ENCODE results near the gene NOC4L.

Gene NOC4L

DNA sequence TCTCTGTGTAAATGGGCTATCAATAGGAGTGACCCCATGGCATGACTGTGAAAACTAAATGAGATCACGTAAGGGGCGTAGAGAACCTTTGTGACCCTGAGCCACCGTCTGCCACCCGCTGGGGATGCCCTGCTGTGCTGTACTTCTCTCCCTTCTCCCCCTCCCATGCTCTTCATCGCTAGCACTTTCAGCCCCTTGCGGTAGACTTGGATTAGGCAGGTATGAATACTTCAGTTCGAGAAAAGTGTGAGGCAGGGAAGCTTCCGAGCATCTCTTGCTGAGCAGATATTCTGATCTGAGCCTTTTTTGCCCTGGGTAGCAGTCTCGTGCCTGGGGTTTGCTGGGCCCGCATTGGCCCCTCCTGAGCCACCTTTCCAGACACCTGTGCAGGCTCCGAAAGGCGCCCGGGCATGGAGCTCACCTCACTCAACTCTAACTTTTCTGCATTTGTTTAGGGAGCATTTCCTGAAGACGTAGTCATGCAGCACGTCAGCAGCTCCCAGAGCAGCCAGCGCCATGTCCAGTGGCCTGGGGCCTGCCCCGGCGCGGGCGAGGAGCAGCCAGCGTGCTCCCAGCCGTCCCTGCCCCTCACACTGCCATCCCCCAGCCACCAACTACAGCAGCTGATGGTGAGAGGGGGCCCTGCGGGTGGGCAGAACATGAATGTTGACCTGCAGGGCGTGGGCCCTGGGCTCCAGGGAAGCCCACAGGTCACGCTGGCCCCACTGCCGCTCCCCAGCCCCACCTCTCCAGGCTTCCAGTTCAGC, 40.5 kb upstream of the NOC4L start:
- DNase-seq (ENCODE audit: low read depth, low spot score) = no peak
- CTCF ChIA-PET = no interaction called here
- POLR2A ChIA-PET = no interaction called here
- TF ChIP-seq, protein P1, sequence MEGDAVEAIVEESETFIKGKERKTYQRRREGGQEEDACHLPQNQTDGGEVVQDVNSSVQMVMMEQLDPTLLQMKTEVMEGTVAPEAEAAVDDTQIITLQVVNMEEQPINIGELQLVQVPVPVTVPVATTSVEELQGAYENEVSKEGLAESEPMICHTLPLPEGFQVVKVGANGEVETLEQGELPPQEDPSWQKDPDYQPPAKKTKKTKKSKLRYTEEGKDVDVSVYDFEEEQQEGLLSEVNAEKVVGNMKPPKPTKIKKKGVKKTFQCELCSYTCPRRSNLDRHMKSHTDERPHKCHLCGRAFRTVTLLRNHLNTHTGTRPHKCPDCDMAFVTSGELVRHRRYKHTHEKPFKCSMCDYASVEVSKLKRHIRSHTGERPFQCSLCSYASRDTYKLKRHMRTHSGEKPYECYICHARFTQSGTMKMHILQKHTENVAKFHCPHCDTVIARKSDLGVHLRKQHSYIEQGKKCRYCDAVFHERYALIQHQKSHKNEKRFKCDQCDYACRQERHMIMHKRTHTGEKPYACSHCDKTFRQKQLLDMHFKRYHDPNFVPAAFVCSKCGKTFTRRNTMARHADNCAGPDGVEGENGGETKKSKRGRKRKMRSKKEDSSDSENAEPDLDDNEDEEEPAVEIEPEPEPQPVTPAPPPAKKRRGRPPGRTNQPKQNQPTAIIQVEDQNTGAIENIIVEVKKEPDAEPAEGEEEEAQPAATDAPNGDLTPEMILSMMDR (IDR thresholded peaks at IDR 0.05; ENCODE audit: insufficient read depth, low read length, missing control alignments) = no peak
- H3K4me3 ChIP-seq (ENCODE audit: low read depth, low read length) = no peak overlapping the region

DNA sequence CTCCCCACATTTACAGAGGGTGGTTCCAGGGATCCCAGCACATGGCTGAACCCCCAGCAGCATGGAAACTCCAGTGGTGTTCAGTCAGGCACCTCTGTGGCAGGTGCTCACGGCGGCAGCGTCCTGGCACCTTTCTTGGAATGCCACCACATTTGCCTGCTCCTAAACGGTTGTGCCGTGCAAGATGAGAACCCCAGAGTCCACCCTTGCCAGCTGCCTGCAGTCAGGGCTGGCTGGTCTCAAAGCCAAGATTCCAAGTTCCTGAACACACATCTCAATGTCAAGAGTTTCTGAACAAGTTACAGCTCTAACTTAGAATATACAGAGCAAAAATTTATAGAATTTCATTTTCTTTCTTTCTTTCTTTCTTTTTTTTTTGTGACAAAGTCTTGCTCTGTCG, 38.8 kb upstream of the NOC4L start:
- ChIA-PET POLR2A (no interaction called here), CTCF (no interaction called here)
- no peak for DNase-seq (ENCODE audit: low read depth, low spot score)
- TF ChIP-seq, protein P1 (IDR thresholded peaks at IDR 0.05; ENCODE audit: insufficient read depth, low read length, missing control alignments) = no peak
- H3K4me3 ChIP-seq (ENCODE audit: low read depth, low read length) = no peak overlapping the region

DNA sequence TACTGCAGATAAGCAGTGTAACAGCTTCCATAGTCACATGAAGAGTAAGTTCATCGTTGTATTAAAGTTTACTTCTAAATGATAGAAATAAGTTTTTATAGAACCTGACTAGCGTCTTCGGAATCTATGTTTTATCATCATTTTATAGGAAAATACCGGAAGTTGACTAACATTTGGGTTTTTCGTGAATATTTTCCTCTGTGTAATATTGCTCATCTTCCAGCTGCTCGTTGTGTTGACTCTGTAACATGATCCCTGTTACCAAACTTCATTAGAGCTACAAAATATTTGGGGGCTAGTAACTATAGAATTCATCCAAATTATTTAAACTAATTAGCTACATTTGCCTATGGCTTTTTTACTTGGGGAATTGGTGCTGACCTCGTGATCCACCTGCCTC, 37.3 kb upstream of the NOC4L start:
- no peak overlapping the region for H3K4me3 ChIP-seq (ENCODE audit: low read depth, low read length)
- no peak for DNase-seq (ENCODE audit: low read depth, low spot score)
- TF ChIP-seq, protein P1 (IDR thresholded peaks at IDR 0.05; ENCODE audit: insufficient read depth, low read length, missing control alignments) = no peak
- ChIA-PET POLR2A (no interaction called here), CTCF (interaction anchor here (1.8 kb wide), 1 partner anchor 47 kb away, joined by 5 read pairs; no protein-coding TSS in a partner anchor)

DNA sequence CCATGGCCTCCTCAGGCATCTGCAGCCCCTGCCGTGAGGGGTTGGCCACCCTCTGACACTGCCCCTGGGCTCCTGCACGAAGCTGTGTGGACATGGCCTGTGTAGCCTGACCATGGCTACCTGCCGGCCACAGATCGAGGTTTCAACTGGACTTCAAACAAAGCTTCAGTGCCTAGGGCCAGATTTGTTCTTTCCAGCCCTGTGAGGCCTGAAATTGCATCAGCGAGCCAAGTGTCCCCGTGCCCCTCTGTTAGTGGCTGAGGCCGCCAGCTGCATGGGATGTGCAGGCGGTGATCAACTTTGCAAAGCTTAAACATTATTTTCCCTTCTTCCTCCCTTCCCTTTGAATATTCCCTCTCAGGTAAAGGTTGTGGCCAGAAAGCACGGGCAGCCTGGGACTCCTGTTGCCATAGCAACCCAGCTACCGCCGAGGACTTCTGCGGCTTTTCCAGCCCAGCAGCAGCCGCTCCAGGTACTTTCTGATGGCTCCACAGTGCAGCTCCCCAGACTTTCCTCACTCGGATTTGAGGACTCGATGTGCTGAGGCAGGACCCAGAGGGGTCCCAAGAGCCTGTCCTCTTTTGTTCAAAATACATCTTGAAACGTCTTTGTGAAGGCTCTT, 35.9 kb upstream of the NOC4L start:
- ChIA-PET POLR2A (no interaction called here), CTCF (interaction anchor here (0.9 to 1.8 kb wide), 3 partner anchors 15 to 45 kb away, joined by 3 to 5 read pairs (median 4); no protein-coding TSS in a partner anchor)
- H3K4me3 ChIP-seq (ENCODE audit: low read depth, low read length) = no peak overlapping the region
- no peak for DNase-seq (ENCODE audit: low read depth, low spot score)
- TF ChIP-seq, protein P1 (IDR thresholded peaks at IDR 0.05; ENCODE audit: insufficient read depth, low read length, missing control alignments) = no peak

DNA sequence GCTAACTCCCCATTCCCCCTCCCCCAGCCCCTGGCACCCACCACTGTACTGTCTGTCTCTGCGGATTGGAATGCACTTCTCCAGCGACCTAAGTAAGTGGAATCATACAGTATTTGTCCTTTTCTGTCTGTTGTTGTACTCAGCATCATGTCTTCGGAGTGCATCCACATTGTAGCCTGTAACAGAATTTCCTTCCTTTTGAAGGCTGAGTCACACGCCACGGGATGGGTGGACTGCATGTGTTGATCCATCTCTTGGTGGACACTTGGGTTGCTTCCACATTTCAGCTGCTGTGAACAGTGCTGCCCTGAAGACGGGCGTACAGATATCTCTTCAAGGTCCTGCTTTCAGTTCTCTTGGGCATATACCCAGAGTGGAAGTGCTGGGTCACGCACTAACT, 34.5 kb upstream of the NOC4L start:
- no peak for DNase-seq (ENCODE audit: low read depth, low spot score)
- TF ChIP-seq, protein P1 (IDR thresholded peaks at IDR 0.05; ENCODE audit: insufficient read depth, low read length, missing control alignments) = no peak
- CTCF ChIA-PET = interaction anchor here (0.7 kb wide), 1 partner anchor 8 kb away, joined by 3 read pairs; no protein-coding TSS in a partner anchor
- H3K4me3 ChIP-seq (ENCODE audit: low read depth, low read length) = no peak overlapping the region
- POLR2A ChIA-PET = interaction anchor here (0.7 kb wide), 1 partner anchor 16 kb away, joined by 3 read pairs; no protein-coding TSS in a partner anchor

DNA sequence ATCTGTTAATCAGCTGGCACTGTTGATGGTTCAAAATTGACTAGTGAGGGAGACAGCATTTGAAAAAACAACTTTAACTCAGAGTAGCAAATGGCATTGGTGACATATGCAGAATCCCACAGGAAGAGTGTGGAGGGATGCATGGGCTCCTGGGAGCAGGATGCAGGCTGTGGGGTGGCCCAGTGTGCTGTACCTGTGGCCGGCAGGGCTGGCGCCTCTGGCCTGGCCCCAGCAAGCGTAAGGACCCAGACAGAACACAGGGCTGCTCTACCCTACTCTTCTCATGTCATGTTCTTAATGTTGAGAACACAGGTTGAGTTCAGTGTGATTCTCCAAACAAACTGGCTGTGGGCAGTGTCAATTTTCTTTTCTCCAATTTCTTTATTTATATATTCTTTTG, 33.6 kb upstream of the NOC4L start:
- ChIA-PET POLR2A (interaction anchor here (0.7 kb wide), 1 partner anchor 17 kb away, joined by 3 read pairs; no protein-coding TSS in a partner anchor), CTCF (no interaction called here)
- H3K4me3 ChIP-seq (ENCODE audit: low read depth, low read length) = no peak overlapping the region
- DNase-seq (ENCODE audit: low read depth, low spot score) = no peak
- TF ChIP-seq, protein P1 (IDR thresholded peaks at IDR 0.05; ENCODE audit: insufficient read depth, low read length, missing control alignments) = no peak
